Measurements from ENCODE around the gene BEGAIN. TPM values are rescaled to one million over a fixed set of nuclear protein-coding genes. Genes with fewer than 3 reads are reported as not detected.

Gene BEGAIN
- total and polyA plus RNA-seq, 2 donors (not counting 3 experiments of a cell fraction or from before 2014, with no cell fraction given), result 0.49 TPM; not detected in 1

DNA sequence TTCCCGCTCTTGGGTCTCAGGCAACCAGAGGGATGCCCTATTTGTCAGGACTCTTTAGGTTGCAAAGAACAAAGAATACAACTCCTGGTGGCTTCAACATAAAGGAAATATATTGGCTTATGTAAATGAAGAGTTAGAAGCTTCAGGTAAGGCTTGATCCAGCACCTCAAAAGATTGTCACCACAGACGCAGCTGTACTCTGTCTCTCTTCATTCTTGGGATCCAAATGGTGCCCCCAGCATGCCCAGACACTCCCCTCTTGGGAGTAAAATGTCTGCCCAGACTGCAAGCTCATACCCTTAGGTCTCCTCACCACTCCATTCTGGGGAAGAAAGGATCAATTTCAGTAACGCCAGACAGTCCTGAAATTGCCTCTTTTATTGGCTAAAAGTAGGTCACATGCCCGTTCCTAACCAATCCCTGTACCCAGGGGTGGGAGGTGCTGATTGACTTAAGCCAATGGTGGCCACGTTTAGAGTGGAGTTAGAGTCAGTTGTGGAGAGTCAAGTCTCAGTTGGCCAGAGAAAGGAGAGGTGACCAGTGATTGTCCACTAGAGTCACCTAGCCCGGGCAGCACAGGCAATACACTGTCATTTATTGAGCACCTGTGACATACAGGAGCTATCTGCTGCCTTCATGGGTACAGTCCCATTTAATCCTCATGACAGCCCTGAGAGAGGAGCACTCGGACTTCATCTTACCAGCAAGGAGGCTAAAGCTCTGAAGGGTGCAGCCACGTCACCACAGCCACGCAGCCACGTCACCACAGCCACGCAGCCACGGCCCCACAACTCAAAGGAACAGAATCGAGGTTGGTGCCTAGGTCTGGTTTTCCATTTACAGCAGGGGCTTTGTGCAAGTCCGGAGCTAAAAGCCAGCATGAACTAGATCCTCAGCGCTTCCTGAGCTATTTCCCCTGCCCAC, 19.7 kb upstream of the BEGAIN start:
- no peaks in the 10 kb centered on the region for H3K36me3 ChIP-seq (ENCODE audit: control insufficient read depth in 2 of 2, extremely low read depth in 1 of 2, insufficient read depth in 2 of 2, low read length in 2 of 2)
- dilution Hi-C loops (cut with MboI; ENCODE audit: extremely low pct_ligation_motif_present, low sequenced_read_pairs) (no loop called here), intact Hi-C loops (cut with micrococcal nuclease) (no loop called here)
- no peaks in the 10 kb centered on the region for H3K4me1 ChIP-seq (ENCODE audit: control insufficient read depth, extremely low read depth, insufficient read depth, low read length)
- H3K4me2 ChIP-seq (ENCODE audit: insufficient read depth, low read length), result no peak overlapping the region
- H3K27me3 ChIP-seq (ENCODE audit: control insufficient read depth in 2 of 2, insufficient read depth in 2 of 2, low read length in 2 of 2), result no peaks in the 10 kb centered on the region
- BruUV-seq (replicated peaks), result no TSS peak
- H3K9me1 ChIP-seq (replicated peaks; ENCODE audit: control insufficient read depth, extremely low read depth, insufficient read depth, low read length), result no peaks in the 10 kb centered on the region
- H3K9me3 ChIP-seq (replicated peaks; ENCODE audit: control insufficient read depth, insufficient read depth, low read length), result no peaks in the 10 kb centered on the region
- no peak overlapping the region for H2AFZ ChIP-seq (ENCODE audit: low read depth, low read length)
- no peak overlapping the region for H3K4me3 ChIP-seq (replicated peaks in 1 of 3; ENCODE audit: insufficient read depth in 1 of 3, low read depth in 1 of 3, low read length in 3 of 3)
- POLR2A ChIA-PET, result no interaction called here
- TF ChIP-seq JUN (IDR thresholded peaks at IDR 0.05; ENCODE audit: borderline replicate concordance, insufficient read depth, insufficient read length, low read depth), result no peak
- no peak for TF ChIP-seq POLR2AphosphoS5 (IDR thresholded peaks at IDR 0.05; ENCODE audit: insufficient read depth, low read depth, low read length)
- TF ChIP-seq EZH2 (IDR thresholded peaks at IDR 0.05; ENCODE audit: borderline replicate concordance, low read depth, low read length, severe bottlenecking), result no peak
- TF ChIP-seq, protein P1, sequence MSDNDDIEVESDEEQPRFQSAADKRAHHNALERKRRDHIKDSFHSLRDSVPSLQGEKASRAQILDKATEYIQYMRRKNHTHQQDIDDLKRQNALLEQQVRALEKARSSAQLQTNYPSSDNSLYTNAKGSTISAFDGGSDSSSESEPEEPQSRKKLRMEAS (IDR thresholded peaks at IDR 0.05; ENCODE audit: insufficient read depth, insufficient read length), result no peak
- no peak for TF ChIP-seq MYC (IDR thresholded peaks at IDR 0.05; ENCODE audit: low read depth, low read length)
- TF ChIP-seq, protein P2, sequence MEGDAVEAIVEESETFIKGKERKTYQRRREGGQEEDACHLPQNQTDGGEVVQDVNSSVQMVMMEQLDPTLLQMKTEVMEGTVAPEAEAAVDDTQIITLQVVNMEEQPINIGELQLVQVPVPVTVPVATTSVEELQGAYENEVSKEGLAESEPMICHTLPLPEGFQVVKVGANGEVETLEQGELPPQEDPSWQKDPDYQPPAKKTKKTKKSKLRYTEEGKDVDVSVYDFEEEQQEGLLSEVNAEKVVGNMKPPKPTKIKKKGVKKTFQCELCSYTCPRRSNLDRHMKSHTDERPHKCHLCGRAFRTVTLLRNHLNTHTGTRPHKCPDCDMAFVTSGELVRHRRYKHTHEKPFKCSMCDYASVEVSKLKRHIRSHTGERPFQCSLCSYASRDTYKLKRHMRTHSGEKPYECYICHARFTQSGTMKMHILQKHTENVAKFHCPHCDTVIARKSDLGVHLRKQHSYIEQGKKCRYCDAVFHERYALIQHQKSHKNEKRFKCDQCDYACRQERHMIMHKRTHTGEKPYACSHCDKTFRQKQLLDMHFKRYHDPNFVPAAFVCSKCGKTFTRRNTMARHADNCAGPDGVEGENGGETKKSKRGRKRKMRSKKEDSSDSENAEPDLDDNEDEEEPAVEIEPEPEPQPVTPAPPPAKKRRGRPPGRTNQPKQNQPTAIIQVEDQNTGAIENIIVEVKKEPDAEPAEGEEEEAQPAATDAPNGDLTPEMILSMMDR (IDR thresholded peaks at IDR 0.05; ENCODE audit: extremely low read depth in 1 of 2, insufficient read depth in 1 of 2, low read depth in 1 of 2, low read length in 2 of 2), result no peak
- TF ChIP-seq POLR2A (IDR thresholded peaks at IDR 0.05; ENCODE audit: low read depth, low read length), result no peak
- no peak for TF ChIP-seq FOS (IDR thresholded peaks at IDR 0.05; ENCODE audit: borderline replicate concordance, insufficient read depth, low read length)
- no peak for TF ChIP-seq GATA2 (IDR thresholded peaks at IDR 0.05; ENCODE audit: insufficient read depth, insufficient read length, low read depth, low read length)
- H3K9ac ChIP-seq (replicated peaks; ENCODE audit: extremely low read depth, insufficient read depth, low read length), result no peak overlapping the region
- CTCF ChIA-PET, result no interaction called here
- DNase-seq (ENCODE audit: low read depth, low spot score) (no peak), FAIRE-seq (no peak)
- no peak overlapping the region for H3K27ac ChIP-seq (ENCODE audit: insufficient read depth, low read depth, low read length)
- no peaks in the 10 kb centered on the region for H4K20me1 ChIP-seq (replicated peaks; ENCODE audit: control insufficient read depth, extremely low read depth, insufficient read depth, low read length)
- no peaks in the 10 kb centered on the region for H3K79me2 ChIP-seq (ENCODE audit: control insufficient read depth, insufficient read depth, low read length)
